ENCODE measurements around the gene RNF207. TPM values are rescaled to one million over a fixed set of nuclear protein-coding genes. Genes with fewer than 3 reads are reported as not detected.

RNF207 gene
- total RNA-seq, 1 donor from 2014 or later = 4.9 TPM

DNA sequence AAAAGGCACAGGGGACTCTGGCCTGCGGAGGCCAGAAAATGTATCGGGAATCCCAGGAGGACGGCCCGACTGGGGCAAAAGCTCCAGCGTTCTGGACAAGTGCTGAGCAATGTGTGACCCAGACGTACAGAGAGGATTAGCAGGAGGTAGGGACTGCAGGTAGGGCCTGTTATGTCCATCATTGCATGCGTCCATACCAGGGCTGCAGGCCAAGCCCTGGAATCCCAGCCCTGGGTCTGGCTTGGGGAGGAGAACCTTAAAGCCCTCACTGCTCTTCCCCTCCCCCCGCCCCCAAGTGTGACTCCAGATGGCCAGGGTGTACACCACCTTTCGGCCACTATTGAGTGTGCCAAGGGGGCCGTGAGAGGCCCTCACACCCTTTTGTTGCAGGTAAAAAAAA lies 2.0 kb downstream of the RNF207 start:
- DNase-seq (ENCODE audit: low read depth, low spot score) = no peak
- Mint-ChIP-seq H3K27ac (ENCODE audit: unreplicated experiment) (no peak overlapping the region), H3K9me3 (no peaks in the 10 kb centered on the region), H3K36me3 (ENCODE audit: low read depth) (no peaks in the 10 kb centered on the region), H3K27me3 (ENCODE audit: low read depth) (peaks cover 47% of the 10 kb centered on the region), H3K4me1 (peaks cover 10% of the 10 kb centered on the region), H3K4me3 (peak overlapping the region; percentile 65)
- no peak for TF ChIP-seq CTCF (conservative IDR thresholded peaks at IDR 0.05)

- H3K4me3 Mint-ChIP-seq = peak overlapping the region; percentile 66
- peak; percentile 53 for DNase-seq (ENCODE audit: low read depth, low spot score)
- no peaks in the 10 kb centered on the region for H3K9me3 Mint-ChIP-seq
- H3K27me3 Mint-ChIP-seq (ENCODE audit: low read depth) = peaks cover 44% of the 10 kb centered on the region
- H3K27ac Mint-ChIP-seq (ENCODE audit: unreplicated experiment) = no peak overlapping the region
- TF ChIP-seq CTCF (conservative IDR thresholded peaks at IDR 0.05) = peak; percentile 62
- H3K4me1 Mint-ChIP-seq = peaks cover 10% of the 10 kb centered on the region
- no peaks in the 10 kb centered on the region for H3K36me3 Mint-ChIP-seq (ENCODE audit: low read depth)
Measured at GRCh38 chr1:6208723-6209660, 3.1 kb downstream of the RNF207 start.

DNA sequence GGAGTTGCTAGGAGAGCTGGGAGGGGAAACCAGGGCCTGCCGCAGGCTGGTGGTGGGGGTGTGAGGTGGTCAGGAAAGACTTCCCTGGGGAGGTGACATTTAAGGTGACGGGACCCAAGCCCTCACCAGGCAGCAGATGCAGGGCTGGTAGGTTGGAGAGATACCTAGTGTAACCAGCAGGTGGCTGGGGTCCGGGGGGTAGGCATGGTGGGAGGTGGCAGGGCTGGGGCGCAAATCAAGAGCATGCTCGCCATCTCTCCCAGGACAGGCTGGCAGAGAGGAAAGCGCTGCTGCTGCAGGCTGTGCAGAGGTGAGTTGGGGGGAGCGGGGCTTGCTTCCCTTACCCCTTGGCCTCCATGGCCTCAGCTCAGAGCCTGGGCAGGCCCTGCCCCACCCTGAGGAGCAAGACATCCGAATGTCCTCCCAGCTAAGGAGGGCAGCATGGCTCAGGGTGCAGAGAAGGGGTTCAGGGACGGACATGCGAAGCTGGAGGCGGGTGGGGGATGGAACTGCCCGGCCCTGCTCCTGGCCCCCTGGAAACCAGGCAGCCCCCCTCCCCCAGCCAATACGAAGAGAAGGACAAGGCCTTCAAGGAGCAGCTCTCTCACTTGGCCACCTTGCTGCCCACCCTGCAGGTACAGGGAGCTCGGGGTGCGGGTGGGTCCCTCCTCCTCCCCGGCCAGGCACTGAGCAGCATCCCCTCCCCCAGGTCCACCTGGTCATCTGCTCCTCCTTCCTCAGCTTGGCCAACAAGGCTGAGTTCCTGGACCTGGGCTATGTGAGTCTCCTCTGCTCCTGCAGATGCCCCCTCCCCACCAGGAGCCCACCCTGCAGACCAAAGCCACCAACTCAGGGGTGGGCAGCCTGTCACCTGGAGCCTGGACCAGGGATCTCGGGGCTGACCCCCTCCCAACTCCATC lies 4.0 kb downstream of the RNF207 start:
- no peak for TF ChIP-seq CTCF (conservative IDR thresholded peaks at IDR 0.05)
- Mint-ChIP-seq H3K4me3 (peak overlapping the region; percentile 66), H3K9me3 (no peaks in the 10 kb centered on the region), H3K4me1 (peaks cover 7% of the 10 kb centered on the region), H3K36me3 (ENCODE audit: low read depth) (no peaks in the 10 kb centered on the region), H3K27me3 (ENCODE audit: low read depth) (peaks cover 38% of the 10 kb centered on the region), H3K27ac (ENCODE audit: unreplicated experiment) (no peak overlapping the region)
- peak; percentile 30 for DNase-seq (ENCODE audit: low read depth, low spot score)

GRCh38 chr1:6210591-6211355 lies 4.9 kb downstream of the RNF207 start:
- Mint-ChIP-seq H3K4me3 (no peak overlapping the region), H3K9me3 (peaks cover 3% of the 10 kb centered on the region), H3K27ac (ENCODE audit: unreplicated experiment) (no peak overlapping the region), H3K36me3 (ENCODE audit: low read depth) (no peaks in the 10 kb centered on the region), H3K4me1 (peaks cover 4% of the 10 kb centered on the region), H3K27me3 (ENCODE audit: low read depth) (peaks cover 31% of the 10 kb centered on the region)
- DNase-seq (ENCODE audit: low read depth, low spot score) = no peak
- TF ChIP-seq CTCF (conservative IDR thresholded peaks at IDR 0.05) = no peak

GRCh38 chr1:6211731-6212130 lies 5.8 kb downstream of the RNF207 start:
- no peak for TF ChIP-seq CTCF (conservative IDR thresholded peaks at IDR 0.05)
- no peak overlapping the region for H3K4me3 Mint-ChIP-seq
- H3K27ac Mint-ChIP-seq (ENCODE audit: unreplicated experiment) = no peak overlapping the region
- no peak for DNase-seq (ENCODE audit: low read depth, low spot score)
- H3K36me3 Mint-ChIP-seq (ENCODE audit: low read depth) = no peaks in the 10 kb centered on the region
- H3K4me1 Mint-ChIP-seq = peaks cover 4% of the 10 kb centered on the region
- peaks cover 23% of the 10 kb centered on the region for H3K27me3 Mint-ChIP-seq (ENCODE audit: low read depth)
- H3K9me3 Mint-ChIP-seq = peaks cover 3% of the 10 kb centered on the region
